Spinal cord (tissue), 10 donors: ENCODE results near the gene ZFHX2. TPM values are rescaled to one million over a fixed set of nuclear protein-coding genes. Genes with fewer than 3 reads are reported as not detected.
A peak's percentile ranks its signal among the peaks of the same experiment; 100 is the strongest.

Experiments used
- DNase-seq, 6 donors: peaks; one replicate each; pipeline versions ENCODE4 v3.0.0 to v3.0.0-alpha.2; 2013 to 2015; ENCODE audit warnings: low spot score in 6 of 6, low read depth in 4 of 6
- H3K27ac ChIP-seq: one replicate; pipeline ENCODE4 v1.5.1; 2013; ENCODE audit warnings: low read depth, low read length, control low read depth
- H3K27me3 ChIP-seq: one replicate; pipeline ENCODE4 v1.6.1; 2013; ENCODE audit warnings: low read length; ENCODE audit not compliant: control insufficient read depth, insufficient read depth
- H3K36me3 ChIP-seq: one replicate; pipeline ENCODE4 v1.6.1; 2013; ENCODE audit warnings: low read length; ENCODE audit not compliant: control insufficient read depth, insufficient read depth
- H3K4me1 ChIP-seq: one replicate; pipeline ENCODE4 v1.6.1; 2013; ENCODE audit warnings: low read length; ENCODE audit not compliant: control insufficient read depth, insufficient read depth
- H3K4me3 ChIP-seq: one replicate; pipeline ENCODE4 v1.5.1; 2013; ENCODE audit warnings: low read depth, low read length, control low read depth
- H3K9me3 ChIP-seq: one replicate; pipeline ENCODE4 v1.6.1; 2013; ENCODE audit warnings: low read length; ENCODE audit not compliant: control insufficient read depth, insufficient read depth
- WGBS: methylation state at CpG from one replicate; pipeline ENCODE4 v1.1.5; 2013; ENCODE audit warnings: missing lambda C conversion rate; ENCODE audit not compliant: insufficient coverage; 5-methylcytosine and 5-hydroxymethylcytosine counted together
- polyA plus RNA-seq, 2 donors: library from polyadenylated mRNA; unstranded; fragments of 120-200 nt; gene quantifications; one replicate each; pipeline ENCODE4 v1.2.1, GENCODE V29; 2013; ENCODE audit not compliant: insufficient read length in 2 of 2
- total RNA-seq, 2 donors: library from RNA; depleted of rRNA in 1 of 2; stranded (reverse); fragments of 120-200 nt in 1 of 2; fragments of >200 nt in 1 of 2; gene quantifications; one replicate each; pipeline versions ENCODE4 v1.2.3 to v1.2.4, GENCODE V29; 2013 to 2014
- donor health status: healthy.

ZFHX2 gene
- total and polyA plus RNA-seq, 4 donors, result 1.8 to 31.3 (median 14.3) TPM

DNA sequence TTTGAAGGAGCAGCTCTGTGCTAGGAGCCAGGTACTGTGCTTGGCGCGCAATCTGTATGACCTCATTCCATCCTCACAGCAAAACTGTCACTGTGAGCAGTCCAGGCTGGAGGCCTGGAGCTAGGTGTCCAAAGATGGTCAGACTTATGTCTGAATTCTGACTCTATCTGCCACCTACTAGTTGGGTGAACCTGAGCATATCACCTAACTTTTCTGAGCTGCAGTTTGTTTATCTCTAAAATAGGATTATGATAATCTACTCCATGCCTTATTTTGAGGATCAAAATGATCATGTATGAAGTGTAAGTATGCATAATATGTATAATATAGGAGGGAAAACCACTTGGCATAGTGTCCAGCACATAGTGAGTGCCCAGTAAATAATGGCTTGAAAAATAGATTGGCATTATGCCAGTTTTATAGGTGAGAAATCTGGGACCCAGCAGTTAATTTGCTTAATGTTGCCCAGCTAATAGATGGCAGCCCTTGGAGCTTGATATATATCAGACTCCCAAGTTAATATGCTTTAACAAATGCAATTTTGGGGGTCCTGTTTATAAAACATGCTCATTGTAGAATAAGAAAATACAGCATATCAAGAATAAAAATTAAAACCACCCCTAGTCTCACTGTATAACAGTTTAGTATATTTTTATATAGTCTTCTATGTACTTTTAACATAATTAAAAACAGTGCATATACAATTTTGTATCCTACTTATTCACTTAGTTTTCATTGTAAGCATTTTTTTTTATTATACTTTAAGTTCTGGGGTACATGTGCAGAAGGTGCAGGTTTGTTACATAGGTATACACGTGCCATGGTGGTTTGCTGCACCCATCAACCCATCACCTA, 31.6 kb upstream of the ZFHX2 start:
- H3K4me3 ChIP-seq, result no peak overlapping the region
- H3K27me3 ChIP-seq, result peaks cover 7% of the 10 kb centered on the region

DNA sequence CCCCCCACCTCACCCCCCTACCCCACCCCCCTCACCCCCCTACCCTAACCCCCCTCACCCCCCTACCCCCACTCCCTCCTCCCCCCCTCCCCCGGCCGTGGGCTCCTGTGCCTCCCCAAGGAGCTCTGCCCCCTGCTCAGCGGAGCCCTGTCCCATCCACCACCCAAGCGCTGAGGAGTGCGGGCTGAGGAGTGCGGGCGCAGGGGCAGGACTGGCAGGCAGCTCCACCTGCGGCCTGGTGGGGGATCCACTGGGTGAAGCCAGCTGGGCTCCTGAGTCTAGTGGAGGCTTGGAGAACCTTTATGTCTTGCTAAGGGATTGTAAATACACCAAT, 29.4 kb upstream of the ZFHX2 start:
- Histone ChIP-seq H3K4me1 (peaks cover 33% of the 10 kb centered on the region), H3K36me3 (peaks cover 4% of the 10 kb centered on the region), H3K9me3 (no peaks in the 10 kb centered on the region), H3K27me3 (peaks cover 27% of the 10 kb centered on the region), H3K4me3 (no peak overlapping the region), H3K27ac (no peak overlapping the region)
- no peak for DNase-seq
- no CpG with 5 or more reads among the region's 8 CpGs for WGBS

More for the DNA sequence above, 31.6 kb upstream of the ZFHX2 start:
- Histone ChIP-seq H3K9me3 (no peaks in the 10 kb centered on the region), H3K4me1 (peaks cover 14% of the 10 kb centered on the region), H3K27ac (no peak overlapping the region), H3K36me3 (no peaks in the 10 kb centered on the region)
- DNase-seq, result no peak
- 100% methylated on average over 1 of the region's 3 CpGs for WGBS

DNA sequence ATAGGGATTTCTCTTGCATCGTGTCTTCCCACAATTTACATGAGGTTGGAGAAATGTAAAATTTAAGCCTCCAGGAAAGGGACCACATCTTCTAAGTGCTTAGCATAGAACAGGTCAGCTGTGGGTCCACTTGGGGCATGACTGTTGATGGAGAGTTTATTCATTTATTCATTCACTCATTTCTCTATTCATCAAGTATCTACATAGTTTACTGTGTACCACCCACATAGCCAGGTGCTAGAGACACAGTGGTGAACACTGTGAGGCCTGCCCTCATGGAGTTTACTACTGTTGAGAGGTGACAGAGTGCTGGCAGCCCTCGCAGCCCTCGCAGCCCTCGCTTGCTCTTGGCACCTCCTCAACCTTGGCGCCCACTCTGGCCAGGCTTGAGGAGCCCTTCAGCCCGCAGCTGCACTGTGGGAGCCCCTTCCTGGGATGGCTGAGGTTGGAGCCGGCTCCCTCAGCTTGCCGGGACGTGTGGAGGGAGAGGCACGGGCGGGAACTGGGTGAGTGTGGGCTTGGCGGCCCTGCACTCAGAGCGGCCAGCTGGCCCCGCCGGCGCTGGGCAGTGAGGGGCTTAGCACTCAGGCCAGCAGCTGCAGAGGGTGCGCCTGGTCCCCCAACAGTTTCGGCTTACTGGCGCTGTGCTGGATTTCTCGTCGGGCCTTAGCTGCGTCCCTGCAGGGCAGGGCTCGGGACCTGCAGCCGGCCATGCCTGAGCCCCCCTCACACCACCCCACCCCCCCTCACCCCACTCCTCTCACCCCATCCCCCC, 28.8 kb upstream of the ZFHX2 start:
- Histone ChIP-seq H3K27ac (no peak overlapping the region), H3K9me3 (no peaks in the 10 kb centered on the region), H3K27me3 (peaks cover 30% of the 10 kb centered on the region), H3K4me1 (peaks cover 36% of the 10 kb centered on the region), H3K4me3 (no peak overlapping the region), H3K36me3 (peaks cover 7% of the 10 kb centered on the region)
- DNase-seq, result peak in 1 of 6 donors; percentile 0
- WGBS, result 87% methylated on average over 14 of the region's 24 CpGs

DNA sequence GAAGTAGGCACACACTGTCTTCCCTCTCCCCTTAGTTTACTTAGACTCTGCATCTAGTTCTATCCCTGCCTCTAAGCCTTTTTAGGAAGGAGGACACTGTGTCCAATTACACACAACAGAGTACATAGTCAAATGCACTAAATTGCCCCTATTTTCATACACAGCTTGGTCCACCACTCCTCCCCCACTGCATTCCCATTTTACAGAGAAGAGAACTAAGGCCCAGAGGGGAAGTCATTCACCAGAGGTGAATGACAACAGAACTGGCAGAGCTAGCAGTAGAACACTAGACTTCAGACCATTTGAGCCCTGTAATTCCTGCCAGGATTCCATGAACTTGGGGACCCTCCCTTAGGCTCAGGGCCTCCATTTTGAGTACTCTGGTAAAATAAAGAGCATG, 28.2 kb upstream of the ZFHX2 start:
- Histone ChIP-seq H3K27ac (no peak overlapping the region), H3K4me1 (peaks cover 37% of the 10 kb centered on the region), H3K4me3 (no peak overlapping the region), H3K9me3 (no peaks in the 10 kb centered on the region), H3K36me3 (peaks cover 8% of the 10 kb centered on the region), H3K27me3 (peaks cover 35% of the 10 kb centered on the region)
- DNase-seq, result peak in 1 of 6 donors; percentile 1

DNA sequence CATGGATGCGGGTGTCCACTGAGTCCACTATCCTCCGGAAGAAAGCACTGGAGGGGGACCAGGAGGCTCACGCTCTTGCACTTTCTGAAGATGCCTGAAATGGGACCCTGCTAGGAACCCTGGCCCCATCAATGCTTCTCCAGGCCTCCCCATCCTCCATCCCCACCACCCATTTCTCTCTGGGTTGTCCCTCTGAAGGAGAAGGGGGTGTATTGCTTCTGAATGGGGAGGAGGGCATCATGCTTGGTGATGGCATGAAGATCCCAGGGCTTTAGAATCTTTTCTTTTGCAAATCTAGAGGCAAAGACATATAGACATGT, 27.7 kb upstream of the ZFHX2 start:
- Histone ChIP-seq H3K4me3 (peak overlapping the region; percentile 27), H3K36me3 (peaks cover 8% of the 10 kb centered on the region), H3K27ac (peak overlapping the region; percentile 71), H3K4me1 (peaks cover 37% of the 10 kb centered on the region), H3K9me3 (no peaks in the 10 kb centered on the region), H3K27me3 (peaks cover 35% of the 10 kb centered on the region)
- DNase-seq, result peak in 1 of 6 donors; percentile 38
- WGBS, result 13% methylated on average over 2 of the region's 3 CpGs

DNA sequence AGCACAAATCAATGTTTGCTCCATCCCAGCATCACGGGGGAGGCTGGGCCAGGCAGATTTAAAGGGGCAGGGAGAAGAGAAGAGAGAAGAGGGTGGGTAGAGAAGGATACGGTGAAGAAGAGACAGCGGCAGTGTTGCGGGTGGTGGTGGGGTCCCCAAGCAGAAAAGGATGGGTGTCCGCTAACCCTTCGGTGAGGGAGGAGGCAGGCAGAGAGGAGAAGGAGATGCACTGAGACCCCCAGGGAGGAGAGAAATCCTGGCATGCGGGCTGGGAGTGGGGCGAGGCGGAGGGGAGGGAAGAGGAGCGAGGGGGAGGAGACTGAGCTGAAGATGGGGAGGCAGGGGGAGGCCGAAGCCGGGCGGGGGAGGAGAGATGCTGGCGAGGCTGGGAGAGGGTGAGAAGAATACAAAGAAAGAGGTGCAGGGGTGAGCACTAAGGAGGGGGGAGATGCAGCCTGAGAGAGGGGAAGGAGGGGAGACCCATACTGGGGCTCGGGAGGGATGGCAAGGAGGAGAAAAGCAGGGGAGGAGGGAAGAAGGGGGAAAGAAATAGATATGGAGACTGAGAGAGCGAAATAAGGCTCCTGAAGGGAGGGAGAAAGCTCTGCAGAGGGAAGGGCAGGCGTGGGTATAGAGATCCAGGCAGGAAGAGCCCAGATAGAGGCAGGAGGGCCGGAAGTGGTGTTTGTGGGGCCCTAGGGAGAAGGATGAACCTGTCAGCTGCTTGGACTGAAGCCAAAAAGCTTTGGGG, 27.2 kb upstream of the ZFHX2 start, which contains the start of gene JPH4:
Gene JPH4, minus strand, starts transcription at position 231 of the 751 bp plus-strand sequence. CDS start 1,337 bp downstream, outside the sequence.
- H3K4me3 ChIP-seq, result peak within 1 kb of the TSS; percentile 51
- no peaks in the 10 kb centered on the region for H3K9me3 ChIP-seq
- DNase-seq, result peak in 5 of 6 donors; percentile 63 to 99 (median 78)
- H3K36me3 ChIP-seq, result peaks cover 8% of the 10 kb centered on the region
- peaks cover 40% of the 10 kb centered on the region for H3K4me1 ChIP-seq
- peaks cover 35% of the 10 kb centered on the region for H3K27me3 ChIP-seq
- H3K27ac ChIP-seq, result peak within 1 kb of the TSS; percentile 71
- 2% methylated on average over 17 of the region's 18 CpGs for WGBS

DNA sequence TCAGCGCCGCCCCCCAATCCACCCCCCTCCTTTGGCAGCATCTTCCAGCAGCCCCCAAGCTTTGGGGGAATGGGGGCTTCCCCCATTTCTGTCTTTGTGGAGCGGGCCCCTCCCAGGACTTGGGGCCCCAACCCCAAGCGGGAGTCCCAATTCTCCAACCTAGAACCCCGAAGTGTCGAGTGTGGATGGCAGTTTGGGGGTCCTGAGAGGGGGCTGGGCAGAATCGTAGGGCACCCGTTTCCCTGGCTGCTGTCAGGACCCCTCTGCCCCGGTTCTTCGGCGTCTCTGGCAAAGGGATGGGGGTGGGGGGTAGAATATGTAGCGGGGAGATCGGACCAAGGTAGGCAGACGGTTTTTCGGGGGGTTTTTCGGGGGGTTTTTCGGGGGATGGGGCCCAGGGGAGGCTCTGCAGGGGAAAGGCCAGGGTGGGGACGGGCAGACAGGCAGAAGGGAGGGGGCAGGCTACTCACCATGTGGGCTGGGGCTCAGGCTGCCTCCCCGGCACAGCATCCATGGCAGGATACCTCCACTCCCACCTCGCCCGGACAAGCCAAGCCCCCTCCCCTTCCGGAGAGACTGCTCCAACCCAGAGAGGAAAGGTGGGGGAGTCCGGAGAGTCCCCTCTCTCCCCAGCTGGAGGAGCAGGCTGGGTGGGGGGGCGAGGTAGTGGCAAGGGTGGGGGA, 26.3 kb upstream of the ZFHX2 start:
- Histone ChIP-seq H3K9me3 (no peaks in the 10 kb centered on the region), H3K36me3 (peaks cover 16% of the 10 kb centered on the region), H3K4me3 (peak overlapping the region; percentile 51), H3K27ac (peak overlapping the region; percentile 58), H3K27me3 (peaks cover 35% of the 10 kb centered on the region), H3K4me1 (peaks cover 47% of the 10 kb centered on the region)
- DNase-seq, result peak in 1 of 6 donors; percentile 90
- WGBS, result 1% methylated on average over 15 of the region's 24 CpGs

DNA sequence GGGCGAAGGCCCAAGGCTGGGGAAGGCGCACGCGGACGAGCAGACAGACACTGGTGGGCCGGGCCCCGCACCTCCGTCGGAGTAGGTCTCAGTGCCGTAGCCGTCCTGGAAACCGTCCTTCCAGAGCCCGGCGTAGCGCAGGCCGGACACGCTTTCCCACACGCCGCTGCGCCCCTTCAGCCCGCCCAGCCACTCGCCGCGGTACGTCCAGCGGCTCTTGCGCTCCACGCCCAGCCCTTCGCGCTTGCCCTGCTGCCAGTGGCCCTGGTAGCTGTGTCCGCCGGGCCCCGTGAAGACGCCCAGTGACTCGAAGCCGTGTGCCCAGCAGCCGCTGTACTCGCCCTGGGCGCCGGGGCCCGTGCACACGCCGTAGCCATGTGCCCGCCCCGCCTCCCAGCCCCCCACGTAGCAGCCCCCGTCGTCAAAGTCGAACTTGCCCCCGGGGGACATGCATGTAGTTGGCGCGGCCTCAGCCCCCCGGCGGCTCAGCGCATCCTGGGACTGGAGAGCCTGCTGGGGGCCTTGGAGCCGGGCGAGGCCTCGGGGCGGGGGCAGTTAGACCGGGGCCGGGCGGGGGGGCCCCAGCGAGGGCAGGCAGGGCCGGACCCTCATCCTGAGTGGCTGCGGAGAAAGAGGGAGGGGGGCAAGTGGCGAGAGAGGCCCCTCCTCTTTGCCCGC, 25.6 kb upstream of the ZFHX2 start:
- peak overlapping the region; percentile 52 for H3K27ac ChIP-seq
- H3K4me3 ChIP-seq, result peak overlapping the region; percentile 51

More for the DNA sequence above, 25.6 kb upstream of the ZFHX2 start:
- peaks cover 35% of the 10 kb centered on the region for H3K27me3 ChIP-seq
- peaks cover 54% of the 10 kb centered on the region for H3K4me1 ChIP-seq
- no peaks in the 10 kb centered on the region for H3K9me3 ChIP-seq
- DNase-seq, result peak in 2 of 6 donors; percentile 60 to 78
- WGBS, result under 1% methylated on average over 59 of the region's 67 CpGs
- H3K36me3 ChIP-seq, result peaks cover 20% of the 10 kb centered on the region
